ENCODE results near the gene STAC. TPM values are rescaled to one million over a fixed set of nuclear protein-coding genes. Genes with fewer than 3 reads are reported as not detected.

The STAC gene
- total and polyA plus RNA-seq, 9 of the 15 experiments (the other 6 are each of a cell fraction or from before 2014, with no cell fraction given), result 0.11 TPM; not detected in 8

DNA sequence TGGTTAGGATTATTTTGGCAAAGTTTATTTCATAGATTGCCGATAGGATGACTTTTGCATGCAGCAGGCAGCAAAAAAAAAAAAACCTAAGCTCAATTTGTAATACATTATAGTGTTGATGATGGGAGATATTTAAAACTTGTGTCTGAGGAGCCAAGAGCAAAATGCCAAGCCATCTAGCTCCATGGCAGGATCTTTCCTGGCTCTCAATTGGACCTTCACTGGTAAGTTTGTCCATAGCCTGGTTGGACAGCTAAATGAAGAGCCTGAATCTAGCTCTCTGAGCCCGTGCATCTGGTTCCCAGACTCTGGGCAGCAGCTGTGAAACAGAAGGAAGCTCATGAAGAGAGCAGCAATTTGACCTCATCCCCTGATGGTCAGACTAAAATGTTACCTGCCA, 17.5 kb downstream of the STAC start (continued):
- no peak for TF ChIP-seq UBTF (IDR thresholded peaks at IDR 0.05; ENCODE audit: borderline replicate concordance in 1 of 2, low read depth in 2 of 2, low read length in 2 of 2)
- no peak for TF ChIP-seq DACH1 (IDR thresholded peaks at IDR 0.05; ENCODE audit: partially characterized antibody)
- TF ChIP-seq ZBTB43 (CRISPR knock-in tag; IDR thresholded peaks at IDR 0.05), result no peak
- no peak for TF ChIP-seq ZNF384 (IDR thresholded peaks at IDR 0.05; ENCODE audit: low read depth, low read length)
- no peak for TF ChIP-seq ZNF239 (CRISPR knock-in tag; IDR thresholded peaks at IDR 0.05)
- TF ChIP-seq MAZ (CRISPR knock-in tag; conservative IDR thresholded peaks at IDR 0.05 in 1 of 2, IDR thresholded peaks at IDR 0.05 in 1 of 2), result no peak
- TF ChIP-seq, protein P1, sequence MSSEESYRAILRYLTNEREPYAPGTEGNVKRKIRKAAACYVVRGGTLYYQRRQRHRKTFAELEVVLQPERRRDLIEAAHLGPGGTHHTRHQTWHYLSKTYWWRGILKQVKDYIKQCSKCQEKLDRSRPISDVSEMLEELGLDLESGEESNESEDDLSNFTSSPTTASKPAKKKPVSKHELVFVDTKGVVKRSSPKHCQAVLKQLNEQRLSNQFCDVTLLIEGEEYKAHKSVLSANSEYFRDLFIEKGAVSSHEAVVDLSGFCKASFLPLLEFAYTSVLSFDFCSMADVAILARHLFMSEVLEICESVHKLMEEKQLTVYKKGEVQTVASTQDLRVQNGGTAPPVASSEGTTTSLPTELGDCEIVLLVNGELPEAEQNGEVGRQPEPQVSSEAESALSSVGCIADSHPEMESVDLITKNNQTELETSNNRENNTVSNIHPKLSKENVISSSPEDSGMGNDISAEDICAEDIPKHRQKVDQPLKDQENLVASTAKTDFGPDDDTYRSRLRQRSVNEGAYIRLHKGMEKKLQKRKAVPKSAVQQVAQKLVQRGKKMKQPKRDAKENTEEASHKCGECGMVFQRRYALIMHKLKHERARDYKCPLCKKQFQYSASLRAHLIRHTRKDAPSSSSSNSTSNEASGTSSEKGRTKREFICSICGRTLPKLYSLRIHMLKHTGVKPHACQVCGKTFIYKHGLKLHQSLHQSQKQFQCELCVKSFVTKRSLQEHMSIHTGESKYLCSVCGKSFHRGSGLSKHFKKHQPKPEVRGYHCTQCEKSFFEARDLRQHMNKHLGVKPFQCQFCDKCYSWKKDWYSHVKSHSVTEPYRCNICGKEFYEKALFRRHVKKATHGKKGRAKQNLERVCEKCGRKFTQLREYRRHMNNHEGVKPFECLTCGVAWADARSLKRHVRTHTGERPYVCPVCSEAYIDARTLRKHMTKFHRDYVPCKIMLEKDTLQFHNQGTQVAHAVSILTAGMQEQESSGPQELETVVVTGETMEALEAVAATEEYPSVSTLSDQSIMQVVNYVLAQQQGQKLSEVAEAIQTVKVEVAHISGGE (CRISPR knock-in tag; IDR thresholded peaks at IDR 0.05), result no peak

Measured in K562 (cell line).